ENCODE measurements around the gene IMMP2L.

GRCh38 chr7:110827287-110827855 is 734.9 kb downstream of the IMMP2L start:
- TF ChIP-seq, protein P1, sequence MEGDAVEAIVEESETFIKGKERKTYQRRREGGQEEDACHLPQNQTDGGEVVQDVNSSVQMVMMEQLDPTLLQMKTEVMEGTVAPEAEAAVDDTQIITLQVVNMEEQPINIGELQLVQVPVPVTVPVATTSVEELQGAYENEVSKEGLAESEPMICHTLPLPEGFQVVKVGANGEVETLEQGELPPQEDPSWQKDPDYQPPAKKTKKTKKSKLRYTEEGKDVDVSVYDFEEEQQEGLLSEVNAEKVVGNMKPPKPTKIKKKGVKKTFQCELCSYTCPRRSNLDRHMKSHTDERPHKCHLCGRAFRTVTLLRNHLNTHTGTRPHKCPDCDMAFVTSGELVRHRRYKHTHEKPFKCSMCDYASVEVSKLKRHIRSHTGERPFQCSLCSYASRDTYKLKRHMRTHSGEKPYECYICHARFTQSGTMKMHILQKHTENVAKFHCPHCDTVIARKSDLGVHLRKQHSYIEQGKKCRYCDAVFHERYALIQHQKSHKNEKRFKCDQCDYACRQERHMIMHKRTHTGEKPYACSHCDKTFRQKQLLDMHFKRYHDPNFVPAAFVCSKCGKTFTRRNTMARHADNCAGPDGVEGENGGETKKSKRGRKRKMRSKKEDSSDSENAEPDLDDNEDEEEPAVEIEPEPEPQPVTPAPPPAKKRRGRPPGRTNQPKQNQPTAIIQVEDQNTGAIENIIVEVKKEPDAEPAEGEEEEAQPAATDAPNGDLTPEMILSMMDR (IDR thresholded peaks at IDR 0.05), result no peak
- TF ChIP-seq POLR2A (IDR thresholded peaks at IDR 0.05), result no peak

Data from uterus (tissue), 2 donors.